B cell (primary cell): ENCODE data around the gene TNRC6B. TPM values are rescaled to one million over a fixed set of nuclear protein-coding genes. Genes with fewer than 3 reads are reported as not detected.

Experiments used
- ATAC-seq: fragments of 200-7000 bp; cut with Tn5 transposase; one replicate; pipeline ENCODE4 v1.10.0; 2021; ENCODE audit warnings: low read depth, mild to moderate bottlenecking, moderate number of reproducible peaks, moderate library complexity
- CTCF ChIA-PET: fragments of 350-600 bp; sonication (Branson Sonifier 250); formaldehyde crosslinking; loops from one replicate; lab custom pipeline; 2021; ENCODE audit warnings: antibody characterized with exemption, inconsistent platforms; lab: Charles Lee
- POLR2A ChIA-PET: fragments of 350-600 bp; sonication (Branson Sonifier 250); formaldehyde crosslinking; loops from one replicate; lab custom pipeline; 2021; ENCODE audit warnings: antibody characterized with exemption; lab: Charles Lee
- DNase-seq: peaks from one replicate; pipeline ENCODE4 v3.0.0; 2013
- H2AFZ ChIP-seq: 2 replicates; pipeline ENCODE4 v1.6.1; 2012; ENCODE audit warnings: mild to moderate bottlenecking, low read depth, low read length; ENCODE audit not compliant: insufficient read depth, poor library complexity, severe bottlenecking
- H3K27ac ChIP-seq, 2 donors: 1 replicate in 1 of 2; 2 replicates in 1 of 2; pipeline ENCODE4 v1.5.1; 2012 to 2013; ENCODE audit warnings: low read length in 2 of 2, mild to moderate bottlenecking in 2 of 2, moderate library complexity in 1 of 2
- H3K27me3 ChIP-seq, 4 experiments: fragments of 200-600 bp in 1 of 4; sonication (generic) in 1 of 4; replicated peaks in 1 of 4; 1 replicate in 2 of 4; 2 replicates in 2 of 4; pipeline versions ENCODE4 v1.6.1 to v1.7.0; 2013 to 2016; ENCODE audit warnings: low read length in 3 of 4, mild to moderate bottlenecking in 2 of 4, mixed read lengths in 1 of 4, moderate library complexity in 1 of 4; ENCODE audit not compliant: insufficient read depth in 4 of 4, control insufficient read depth in 3 of 4; ENCODE audit errors: control extremely low read depth in 1 of 4
- H3K36me3 ChIP-seq, 2 experiments: replicated peaks in 1 of 2; 1 replicate in 1 of 2; 2 replicates in 1 of 2; pipeline versions ENCODE4 v1.6.1 to v1.7.1; 2013; ENCODE audit warnings: low read length in 1 of 2; ENCODE audit not compliant: insufficient read depth in 2 of 2, control insufficient read depth in 1 of 2; ENCODE audit errors: control extremely low read depth in 1 of 2, extremely low read depth in 1 of 2
- H3K4me1 ChIP-seq, 2 donors: fragments of 200-600 bp in 1 of 2; sonication (generic) in 1 of 2; 1 replicate in 1 of 2; 2 replicates in 1 of 2; pipeline versions ENCODE4 v1.5.1 to v1.6.1; 2013 to 2017; ENCODE audit warnings: low read length in 2 of 2; ENCODE audit not compliant: control insufficient read depth in 2 of 2, insufficient read depth in 2 of 2
- H3K4me2 ChIP-seq: replicated peaks from 2 replicates; pipeline ENCODE3; 2012; ENCODE audit warnings: mild to moderate bottlenecking, low read depth, low read length; ENCODE audit not compliant: poor library complexity, severe bottlenecking
- H3K4me3 ChIP-seq, 5 experiments: fragments of 200-600 bp in 1 of 5; sonication (generic) in 1 of 5; 1 replicate in 3 of 5; 2 replicates in 2 of 5; pipeline versions ENCODE4 v1.5.1 to v1.7.0; 2011 to 2016; ENCODE audit warnings: low read length in 4 of 5, mild to moderate bottlenecking in 4 of 5, low read depth in 2 of 5, control low read depth in 1 of 5, moderate library complexity in 1 of 5; ENCODE audit not compliant: insufficient read depth in 1 of 5; ENCODE audit errors: control extremely low read depth in 1 of 5, extremely low read depth in 1 of 5
- H3K79me2 ChIP-seq: fragments of 200-600 bp; sonication (generic); one replicate; pipeline ENCODE4 v1.6.0; 2016; ENCODE audit warnings: low read length; ENCODE audit not compliant: control insufficient read depth, insufficient read depth
- H3K9ac ChIP-seq: fragments of 200-600 bp; sonication (generic); 2 replicates; pipeline ENCODE4 v1.6.1; 2017; ENCODE audit warnings: mild to moderate bottlenecking, low read length, moderate library complexity
- H3K9me3 ChIP-seq, 3 donors: one replicate each; pipeline versions ENCODE4 v1.6.1 to v1.7.1; 2013; ENCODE audit warnings: low read length in 2 of 3; ENCODE audit not compliant: control insufficient read depth in 2 of 3, insufficient read depth in 1 of 3; ENCODE audit errors: control extremely low read depth in 1 of 3
- H4K20me1 ChIP-seq: 2 replicates; pipeline ENCODE4 v1.6.0; 2012; ENCODE audit warnings: mild to moderate bottlenecking, low read length; ENCODE audit not compliant: insufficient read depth, control insufficient read depth, poor library complexity, severe bottlenecking
- H3K27ac Mint-ChIP-seq: one replicate; pipeline ENCODE4 v1.8.0; 2021; ENCODE audit warnings: mixed read lengths
- H3K27me3 Mint-ChIP-seq: one replicate; pipeline ENCODE4 v1.8.0; 2021; ENCODE audit warnings: mixed read lengths
- H3K4me1 Mint-ChIP-seq: one replicate; pipeline ENCODE4 v1.8.0; 2021; ENCODE audit warnings: mixed read lengths
- H3K4me3 Mint-ChIP-seq: one replicate; pipeline ENCODE4 v1.8.0; 2021; ENCODE audit warnings: mixed read lengths
- H3K9me3 Mint-ChIP-seq: one replicate; pipeline ENCODE4 v1.8.0; 2022; ENCODE audit warnings: mixed read lengths; ENCODE audit not compliant: insufficient read depth
- EZH2 ChIP-seq: IDR thresholded peaks from 2 replicates; pipeline ENCODE4 v1.6.1; 2012; ENCODE audit warnings: borderline replicate concordance, low read depth, mild to moderate bottlenecking, moderate library complexity, low read length; ENCODE audit not compliant: insufficient read depth, poor library complexity, severe bottlenecking
- WGBS: methylation state at CpG from one replicate; pipeline ENCODE4 v1.1.5; 2013; ENCODE audit warnings: missing lambda C conversion rate; ENCODE audit not compliant: insufficient coverage; 5-methylcytosine and 5-hydroxymethylcytosine counted together
- intact Hi-C: fragments of 100-400 bp; cut with micrococcal nuclease; formaldehyde crosslinking; loops from one replicate; pipeline ENCODE4 v1.10.0; 2022
- polyA plus RNA-seq: library from polyadenylated mRNA; depleted of rRNA; stranded (reverse); fragments of >200 nt; gene quantifications from 2 replicates; pipeline ENCODE4 v1.2.3, GENCODE V29; 2012
- total RNA-seq, 2 donors: library from RNA; stranded (reverse); fragments of 120-200 nt in 1 of 2; gene quantifications; 1 replicate in 1 of 2; 2 replicates in 1 of 2; pipeline versions ENCODE4 v1.2.3 to v1.2.4, GENCODE V29; 2013 to 2022
- TF ChIP-seq, protein P1 (sequence below): fragments of 200-600 bp; IDR thresholded peaks from one replicate; pipeline ENCODE4 v1.8.0; 2022; ENCODE audit warnings: antibody characterized with exemption, mild to moderate bottlenecking

TNRC6B gene
- total and polyA plus RNA-seq, 2 donors (not counting 1 experiment from before 2014, with no cell fraction given): 28.8 to 210 TPM

- DNase-seq: peak; percentile 45
- Mint-ChIP-seq H3K27me3 (no peaks in the 10 kb centered on the region), H3K4me1 (peaks cover 61% of the 10 kb centered on the region), H3K9me3 (no peaks in the 10 kb centered on the region), H3K4me3 (peak overlapping the region; percentile 84), H3K27ac (peak overlapping the region; percentile 79)
- H3K27me3 ChIP-seq: no peaks in the 10 kb centered on the region
- TF ChIP-seq EZH2: no peak
- TF ChIP-seq, protein P1, sequence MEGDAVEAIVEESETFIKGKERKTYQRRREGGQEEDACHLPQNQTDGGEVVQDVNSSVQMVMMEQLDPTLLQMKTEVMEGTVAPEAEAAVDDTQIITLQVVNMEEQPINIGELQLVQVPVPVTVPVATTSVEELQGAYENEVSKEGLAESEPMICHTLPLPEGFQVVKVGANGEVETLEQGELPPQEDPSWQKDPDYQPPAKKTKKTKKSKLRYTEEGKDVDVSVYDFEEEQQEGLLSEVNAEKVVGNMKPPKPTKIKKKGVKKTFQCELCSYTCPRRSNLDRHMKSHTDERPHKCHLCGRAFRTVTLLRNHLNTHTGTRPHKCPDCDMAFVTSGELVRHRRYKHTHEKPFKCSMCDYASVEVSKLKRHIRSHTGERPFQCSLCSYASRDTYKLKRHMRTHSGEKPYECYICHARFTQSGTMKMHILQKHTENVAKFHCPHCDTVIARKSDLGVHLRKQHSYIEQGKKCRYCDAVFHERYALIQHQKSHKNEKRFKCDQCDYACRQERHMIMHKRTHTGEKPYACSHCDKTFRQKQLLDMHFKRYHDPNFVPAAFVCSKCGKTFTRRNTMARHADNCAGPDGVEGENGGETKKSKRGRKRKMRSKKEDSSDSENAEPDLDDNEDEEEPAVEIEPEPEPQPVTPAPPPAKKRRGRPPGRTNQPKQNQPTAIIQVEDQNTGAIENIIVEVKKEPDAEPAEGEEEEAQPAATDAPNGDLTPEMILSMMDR: no peak
- intact Hi-C loops: loop anchor here (1.0 to 5.0 kb wide), 9 partner anchors 34 to 1305 kb away; partner anchors contain the start of genes ADSL, CBX6, MRTFA and RANGAP1
- WGBS: 73% methylated on average over 8 of the region's 14 CpGs
- H3K79me2 ChIP-seq: peaks cover 69% of the 10 kb centered on the region
- peaks cover 0 to 9% of the 10 kb centered on the region in 2 experiments for H3K36me3 ChIP-seq
- POLR2A ChIA-PET: interaction anchor here (0.8 to 1.1 kb wide), 4 partner anchors 8 to 169 kb away, joined by 3 to 8 read pairs (median 5); partner anchors contain the start of gene ADSL
- peaks cover 24% of the 10 kb centered on the region for H4K20me1 ChIP-seq
- peak overlapping the region; percentile 30 for H2AFZ ChIP-seq
- H3K27ac ChIP-seq: peak overlapping the region; percentile 65 to 74
- no peaks in the 10 kb centered on the region for H3K9me3 ChIP-seq
- peaks cover 34% of the 10 kb centered on the region in 2 donors for H3K4me1 ChIP-seq
- ATAC-seq: peak; percentile 16
- peak overlapping the region in 4 of 5 experiments; percentile 20 to 97 (median 59) for H3K4me3 ChIP-seq
- peak overlapping the region; percentile 36 for H3K9ac ChIP-seq
- peak overlapping the region; percentile 97 for H3K4me2 ChIP-seq
- CTCF ChIA-PET: interaction anchor here (0.6 to 1.4 kb wide), 8 partner anchors 14 to 238 kb away, joined by 3 to 8 read pairs (median 4); no protein-coding TSS in a partner anchor
Observed at GRCh38 chr22:40176921-40177737, 596 bp upstream of the TNRC6B start.
